GM18870 (cell line): ENCODE measurements around the gene ADAMTS7.
"Not testable (repeated sequence)": the region's sequence is repeated elsewhere in the genome, so short reads cannot be mapped to it uniquely, and the experiment has no call there.

Experiments
- ATAC-seq: cut with Tn5 transposase; IDR thresholded peaks from one replicate; pipeline ENCODE4 v1.9.1; 2021; ENCODE audit warnings: moderate library complexity; ENCODE audit not compliant: unreplicated experiment

ADAMTS7 gene

GRCh38 chr15:78755900-78756591 is 55.2 kb downstream of the ADAMTS7 start:
- ATAC-seq, result not testable (repeated sequence)

- ATAC-seq, result not testable (repeated sequence)
Measured at GRCh38 chr15:78754637-78755280, 56.5 kb downstream of the ADAMTS7 start.

- ATAC-seq, result not testable (repeated sequence)
Measured at GRCh38 chr15:78753751-78754535, 57.3 kb downstream of the ADAMTS7 start.

- not testable (repeated sequence) for ATAC-seq
Measured at GRCh38 chr15:78753359-78753659, 58.0 kb downstream of the ADAMTS7 start.

- no peak for ATAC-seq
Measured at GRCh38 chr15:78752492-78753358, 58.5 kb downstream of the ADAMTS7 start.

DNA sequence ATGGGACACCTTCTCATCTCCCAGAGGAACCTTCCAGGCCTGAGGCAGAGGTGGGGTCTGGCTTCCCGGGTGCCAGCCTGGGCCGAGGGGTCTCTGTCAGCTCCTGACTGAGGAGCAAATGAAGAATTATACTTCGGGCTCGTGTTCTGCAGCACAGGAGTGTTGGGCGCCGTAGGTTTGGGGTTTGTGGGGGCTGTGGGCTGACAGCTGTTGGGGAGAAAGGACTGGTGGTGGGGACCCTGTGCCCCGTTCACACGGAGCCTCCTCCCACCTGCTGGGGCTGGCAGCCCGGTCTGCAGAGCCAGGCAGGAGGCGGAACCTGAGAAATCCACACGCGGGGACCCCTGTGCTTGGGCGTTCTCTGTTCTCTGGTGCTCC is 59.7 kb downstream of the ADAMTS7 start:
- ATAC-seq, result no peak

DNA sequence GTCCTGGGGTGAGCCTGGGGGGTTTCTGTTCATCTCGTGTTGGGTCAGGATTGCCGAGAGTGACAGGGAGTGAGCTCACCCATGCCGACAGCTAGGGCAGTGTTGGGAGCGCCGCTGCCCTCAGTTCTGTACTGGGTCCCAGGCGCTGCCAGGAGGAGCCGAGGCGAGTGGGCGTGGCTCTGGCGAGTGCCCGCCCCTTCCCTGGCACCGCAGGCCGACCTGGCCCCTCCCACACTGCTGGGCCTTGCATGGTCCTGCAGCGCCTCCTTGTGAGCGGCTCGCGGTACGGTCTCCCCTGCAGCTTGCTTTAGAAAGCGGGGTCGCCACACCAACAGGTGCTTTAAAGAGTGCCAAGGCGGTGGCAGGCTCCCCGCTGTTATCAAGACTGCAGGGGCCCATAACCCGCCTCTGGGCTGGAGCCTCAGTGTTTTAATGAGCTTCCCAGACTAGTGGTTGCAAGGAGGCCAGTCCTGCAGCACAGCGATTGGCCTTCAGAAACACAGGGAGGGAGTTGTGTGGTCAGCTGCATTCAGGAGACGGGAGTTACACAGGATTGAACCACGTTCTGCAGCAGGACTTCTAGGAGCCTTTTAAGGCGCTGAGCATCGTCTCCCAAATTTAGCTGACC is 60.2 kb downstream of the ADAMTS7 start:
- ATAC-seq, result peak; percentile 53

GRCh38 chr15:78750566-78750965 is 60.7 kb downstream of the ADAMTS7 start:
- ATAC-seq, result no peak

DNA sequence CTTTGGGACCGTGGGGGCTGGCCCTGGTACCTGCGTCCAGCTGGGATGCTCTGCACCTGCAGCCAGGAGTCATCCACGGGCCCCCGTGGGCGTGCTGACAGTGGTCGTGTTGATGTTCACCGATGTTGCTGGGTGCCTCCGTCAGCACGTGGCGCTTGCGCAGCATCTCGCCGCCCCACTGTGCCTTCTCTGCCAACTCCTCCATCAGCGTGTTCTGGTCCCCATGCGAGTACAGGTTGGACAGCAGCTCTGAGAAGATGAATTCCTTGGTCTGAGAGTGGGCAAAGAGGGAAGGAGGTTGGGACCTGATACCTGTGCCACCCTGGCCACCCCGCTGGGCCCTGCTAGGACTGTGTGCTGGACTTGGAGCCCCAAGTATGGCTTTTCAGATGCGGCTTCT is 61.4 kb downstream of the ADAMTS7 start:
- ATAC-seq, result no peak

DNA sequence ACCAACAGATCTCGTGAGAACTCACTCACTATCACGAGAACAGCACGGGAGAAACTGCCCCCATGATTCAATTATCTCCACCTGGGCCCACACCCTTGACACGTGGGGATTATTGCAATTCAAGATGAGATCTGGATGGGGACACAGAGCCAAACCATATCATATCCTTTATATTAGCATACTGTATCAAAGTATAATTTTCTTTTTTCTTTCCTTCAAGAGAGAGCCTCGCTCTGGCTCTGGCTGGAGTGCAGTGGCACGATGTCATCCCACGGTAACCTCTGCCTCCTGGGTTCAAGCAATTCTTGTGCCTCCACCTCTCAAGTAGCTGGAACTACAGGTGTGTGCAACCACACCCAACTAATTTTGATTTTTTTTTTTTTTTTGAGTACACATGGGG is 63.4 kb downstream of the ADAMTS7 start:
- not testable (repeated sequence) for ATAC-seq

DNA sequence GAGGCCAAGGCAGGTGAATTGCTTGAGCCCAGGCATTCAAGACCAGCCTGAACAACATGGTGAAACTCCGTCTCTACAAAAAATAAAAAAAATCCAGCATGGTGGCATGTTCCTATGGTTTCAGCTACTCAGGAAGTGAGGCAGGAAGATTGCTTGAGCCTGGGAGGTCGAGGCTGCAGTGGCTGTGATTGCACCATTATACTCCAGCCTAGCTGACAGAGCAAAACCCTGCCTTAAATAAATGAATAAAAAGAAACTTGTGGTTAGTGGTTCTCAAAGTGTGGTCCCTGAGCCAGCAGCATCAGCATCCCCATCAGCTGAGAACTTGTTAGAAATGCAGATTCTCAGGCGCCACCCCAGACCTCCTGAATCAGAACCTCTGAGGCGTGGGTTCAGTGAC is 69.6 kb downstream of the ADAMTS7 start:
- ATAC-seq, result not testable (repeated sequence)

DNA sequence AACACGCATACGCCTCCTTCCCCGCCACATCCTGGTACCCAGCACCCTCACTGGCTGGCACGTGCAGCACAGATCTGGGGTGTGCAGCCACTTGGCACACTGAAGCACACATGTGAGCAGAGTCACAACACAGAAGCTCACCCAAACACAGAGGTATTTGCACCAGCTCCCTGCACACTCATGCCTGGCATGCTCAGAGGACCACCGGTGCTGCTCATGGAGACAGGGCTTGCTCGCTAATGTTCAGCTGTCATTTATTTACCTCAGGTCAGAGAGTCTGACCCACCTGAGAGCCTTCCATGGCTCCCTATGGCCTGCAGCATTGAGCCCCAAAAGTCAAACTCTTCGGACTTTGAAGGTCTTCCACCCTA is 70.4 kb downstream of the ADAMTS7 start:
- no peak for ATAC-seq

DNA sequence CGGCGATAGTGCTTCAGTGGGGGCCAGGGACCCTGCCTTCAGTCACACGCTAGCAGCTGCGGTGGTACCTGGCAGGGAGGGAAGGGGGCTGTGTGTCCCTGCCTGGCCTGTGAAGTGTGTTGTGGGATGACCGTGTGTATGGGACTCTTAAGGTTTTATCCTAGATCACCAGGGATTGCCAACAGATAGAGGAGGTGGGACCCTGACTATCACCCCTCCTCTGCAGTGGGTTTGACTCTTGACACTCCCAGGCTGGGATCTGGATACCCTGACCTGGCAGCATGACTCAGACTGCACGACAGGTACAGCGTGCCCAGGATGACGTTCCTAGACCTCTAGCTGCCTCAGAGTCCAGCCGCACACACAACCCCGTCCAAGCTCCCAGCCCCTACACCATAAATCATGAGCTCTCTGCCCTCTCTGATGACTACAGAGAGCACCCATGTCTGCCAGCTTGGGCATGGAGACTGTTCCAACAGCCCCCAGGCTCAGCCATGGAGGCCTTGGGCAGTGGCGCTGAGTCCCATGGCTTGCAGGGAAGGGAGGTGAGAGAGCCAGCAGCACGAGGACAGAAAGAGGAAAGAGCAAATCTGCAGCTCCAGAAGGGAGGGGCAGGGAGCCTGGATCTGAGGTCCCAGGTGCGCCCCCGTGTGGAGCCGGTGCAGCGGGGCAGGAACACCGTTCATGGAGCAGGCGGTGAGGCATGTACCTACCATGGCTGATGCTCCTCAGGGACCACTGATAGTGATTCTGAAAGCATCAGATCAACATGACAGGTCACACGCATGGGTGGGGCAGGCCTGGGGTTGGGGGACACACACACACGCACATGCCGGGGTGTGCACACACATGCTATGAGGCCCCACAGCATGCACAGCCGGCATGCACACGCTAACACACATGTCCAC is 71.0 kb downstream of the ADAMTS7 start:
- no peak for ATAC-seq

- ATAC-seq, result no peak
Measured at GRCh38 chr15:78739206-78739605, 72.1 kb downstream of the ADAMTS7 start.

DNA sequence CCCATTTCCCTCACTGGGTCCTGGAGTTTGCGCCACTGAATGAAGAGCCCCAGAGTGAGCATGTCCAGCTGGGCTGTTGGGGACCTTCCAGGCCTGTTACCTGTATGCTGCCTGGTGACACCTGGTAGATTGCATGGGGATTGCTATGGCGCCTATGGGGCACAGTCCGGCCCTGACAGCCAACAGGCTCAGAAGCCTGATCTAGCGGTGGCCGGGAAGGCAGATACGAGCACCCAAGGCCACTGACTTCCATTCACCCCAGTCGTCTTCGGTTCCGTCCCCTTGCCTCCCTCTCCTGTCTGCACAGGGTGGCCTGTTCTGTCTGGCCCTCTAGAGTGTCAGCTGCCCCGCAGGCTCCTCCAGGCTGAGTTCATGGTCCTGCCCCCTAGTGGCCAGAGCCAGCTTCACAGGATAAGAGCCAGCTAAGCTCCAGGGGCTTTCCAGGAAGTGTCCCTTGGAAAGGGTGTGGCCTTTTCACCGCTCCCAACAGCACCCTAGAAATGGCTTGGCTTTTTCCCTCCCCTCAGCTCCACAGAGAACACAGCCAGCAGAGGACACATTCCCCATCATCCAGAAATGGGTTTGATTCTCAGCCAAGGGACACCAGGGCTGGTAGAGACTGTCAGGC is 73.2 kb downstream of the ADAMTS7 start:
- ATAC-seq, result not testable (repeated sequence)

GRCh38 chr15:78737187-78737820 is 74.0 kb downstream of the ADAMTS7 start:
- no peak for ATAC-seq

DNA sequence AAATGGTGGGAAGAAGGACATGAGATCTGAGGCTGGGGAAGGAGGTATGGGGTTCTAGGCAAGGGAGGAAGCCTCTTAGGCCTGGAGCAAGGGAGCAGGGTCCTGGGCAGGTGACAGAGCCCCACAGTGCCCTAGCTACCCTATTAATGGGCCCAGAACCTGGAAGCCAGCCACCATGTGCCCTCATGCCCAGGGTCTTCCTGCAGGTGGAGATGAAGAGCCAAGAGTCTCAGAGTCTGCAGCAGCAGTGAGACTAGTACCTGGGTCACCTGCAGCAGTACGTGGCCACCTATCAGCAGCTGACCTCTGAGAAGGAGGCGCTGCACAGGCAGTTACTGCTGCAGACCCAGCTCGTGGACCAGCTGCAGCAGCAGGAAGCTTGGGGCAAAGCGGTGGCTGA is 75.0 kb downstream of the ADAMTS7 start:
- not testable (repeated sequence) for ATAC-seq

DNA sequence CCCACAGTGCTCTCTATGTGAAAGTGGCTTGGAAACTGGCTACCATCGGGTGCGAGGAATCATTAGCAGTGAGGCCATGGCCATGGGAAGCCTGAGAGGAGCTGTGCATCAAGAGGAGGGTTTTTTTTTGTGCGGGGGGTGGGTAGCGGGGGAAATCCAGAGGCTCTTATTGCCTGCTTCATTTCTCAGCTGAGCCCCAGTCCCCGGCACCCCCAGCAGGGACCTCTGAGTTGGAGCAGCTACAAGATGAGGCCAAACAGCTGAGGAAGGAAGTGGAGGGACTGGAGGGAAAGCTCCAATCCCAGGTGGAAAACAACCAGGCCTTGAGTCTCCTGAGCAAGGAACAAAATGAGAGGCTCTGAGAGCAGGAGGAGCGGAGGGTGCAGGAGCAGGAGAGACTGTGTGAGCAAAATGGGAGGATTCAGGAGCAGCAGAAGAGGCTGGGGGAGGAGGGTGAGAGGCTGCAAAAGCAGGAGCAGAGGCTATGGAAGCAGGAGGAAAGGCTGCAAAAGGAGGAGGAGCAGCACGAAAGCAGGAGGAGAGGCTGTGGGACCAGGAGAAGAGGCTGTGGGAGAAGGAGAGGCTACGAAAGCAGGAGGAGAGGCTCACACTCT is 76.7 kb downstream of the ADAMTS7 start:
- no peak for ATAC-seq
